ENCODE results near the gene KCNK16.

DNA sequence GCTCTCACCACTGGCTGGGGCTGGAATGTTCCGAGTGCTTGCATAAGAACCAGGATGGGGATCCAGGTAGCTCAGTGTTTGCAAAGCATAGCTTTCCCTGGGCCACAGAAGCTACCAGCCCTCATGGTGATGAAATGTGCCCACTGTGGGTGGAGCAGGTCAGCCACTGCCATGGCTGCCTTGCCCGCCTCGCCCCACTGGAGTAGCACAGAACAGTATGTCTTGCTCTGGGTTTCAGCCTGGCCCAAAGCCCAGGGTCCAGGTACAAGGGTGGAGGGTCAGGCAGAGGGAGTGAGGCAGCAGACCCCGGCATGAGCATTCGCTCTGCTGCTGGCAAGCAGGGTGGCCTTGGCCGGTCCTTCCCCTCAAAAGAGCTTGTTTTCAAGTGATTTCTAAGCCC, 43.0 kb downstream of the KCNK16 start:
- TF ChIP-seq, protein P1, sequence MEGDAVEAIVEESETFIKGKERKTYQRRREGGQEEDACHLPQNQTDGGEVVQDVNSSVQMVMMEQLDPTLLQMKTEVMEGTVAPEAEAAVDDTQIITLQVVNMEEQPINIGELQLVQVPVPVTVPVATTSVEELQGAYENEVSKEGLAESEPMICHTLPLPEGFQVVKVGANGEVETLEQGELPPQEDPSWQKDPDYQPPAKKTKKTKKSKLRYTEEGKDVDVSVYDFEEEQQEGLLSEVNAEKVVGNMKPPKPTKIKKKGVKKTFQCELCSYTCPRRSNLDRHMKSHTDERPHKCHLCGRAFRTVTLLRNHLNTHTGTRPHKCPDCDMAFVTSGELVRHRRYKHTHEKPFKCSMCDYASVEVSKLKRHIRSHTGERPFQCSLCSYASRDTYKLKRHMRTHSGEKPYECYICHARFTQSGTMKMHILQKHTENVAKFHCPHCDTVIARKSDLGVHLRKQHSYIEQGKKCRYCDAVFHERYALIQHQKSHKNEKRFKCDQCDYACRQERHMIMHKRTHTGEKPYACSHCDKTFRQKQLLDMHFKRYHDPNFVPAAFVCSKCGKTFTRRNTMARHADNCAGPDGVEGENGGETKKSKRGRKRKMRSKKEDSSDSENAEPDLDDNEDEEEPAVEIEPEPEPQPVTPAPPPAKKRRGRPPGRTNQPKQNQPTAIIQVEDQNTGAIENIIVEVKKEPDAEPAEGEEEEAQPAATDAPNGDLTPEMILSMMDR (IDR thresholded peaks at IDR 0.05; ENCODE audit: low read depth, low read length, poor library complexity, severe bottlenecking), result no peak
- no peak for TF ChIP-seq EZH2phosphoT487 (IDR thresholded peaks at IDR 0.05; ENCODE audit: borderline replicate concordance, low read length)

Measured in DOHH2 (cell line).